ENCODE data around the gene RBL2.
"Not testable (repeated sequence)": the region's sequence is repeated elsewhere in the genome, so short reads cannot be mapped to it uniquely, and the experiment has no call there.

The RBL2 gene

GRCh38 chr16:53434377-53435065 is at the start of gene RBL2:
RBL2 (plus strand) TSS chr16:53434471; CDS start chr16:53434557, 86 bp downstream.
- DNase-seq (ENCODE audit: low spot score): peak; percentile 75
- Histone ChIP-seq H3K27ac (ENCODE audit: poor library complexity, severe bottlenecking) (peak within 1 kb of the TSS; percentile 54), H3K9me3 (ENCODE audit: severe bottlenecking) (no peaks in the 10 kb centered on the region), H3K27me3 (ENCODE audit: insufficient read depth, poor library complexity, severe bottlenecking) (no peaks in the 10 kb centered on the region), H3K4me3 (ENCODE audit: severe bottlenecking) (peak within 1 kb of the TSS; percentile 97), H3K36me3 (ENCODE audit: low read depth) (peaks cover 7% of the 10 kb centered on the region), H3K4me1 (ENCODE audit: insufficient read depth, poor library complexity, severe bottlenecking) (no peaks in the 10 kb centered on the region)
- no peak for TF ChIP-seq CTCF (IDR thresholded peaks at IDR 0.05; ENCODE audit: poor library complexity, severe bottlenecking)
- ATAC-seq (ENCODE audit: low read depth): peak; percentile 79

- not testable (repeated sequence) for H3K9me3 ChIP-seq (ENCODE audit: severe bottlenecking); H3K4me3 ChIP-seq (ENCODE audit: severe bottlenecking); H3K27ac ChIP-seq (ENCODE audit: poor library complexity, severe bottlenecking); DNase-seq (ENCODE audit: low spot score); H3K4me1 ChIP-seq (ENCODE audit: insufficient read depth, poor library complexity, severe bottlenecking); H3K36me3 ChIP-seq (ENCODE audit: low read depth); H3K27me3 ChIP-seq (ENCODE audit: insufficient read depth, poor library complexity, severe bottlenecking); ATAC-seq (ENCODE audit: low read depth)
These were observed 49.7 kb upstream of the RBL2 start for GRCh38 chr16:53384610-53385009.

- no peaks in the 10 kb centered on the region for H3K4me1 ChIP-seq (ENCODE audit: insufficient read depth, poor library complexity, severe bottlenecking)
- TF ChIP-seq CTCF (IDR thresholded peaks at IDR 0.05; ENCODE audit: poor library complexity, severe bottlenecking): peak; percentile 44
- H3K27ac ChIP-seq (ENCODE audit: poor library complexity, severe bottlenecking): no peak overlapping the region
- no peak for ATAC-seq (ENCODE audit: low read depth)
- DNase-seq (ENCODE audit: low spot score): no peak
- no peak overlapping the region for H3K4me3 ChIP-seq (ENCODE audit: severe bottlenecking)
- H3K9me3 ChIP-seq (ENCODE audit: severe bottlenecking): no peaks in the 10 kb centered on the region
- no peaks in the 10 kb centered on the region for H3K36me3 ChIP-seq (ENCODE audit: low read depth)
- no peaks in the 10 kb centered on the region for H3K27me3 ChIP-seq (ENCODE audit: insufficient read depth, poor library complexity, severe bottlenecking)
These were observed 29.3 kb upstream of the RBL2 start for GRCh38 chr16:53404959-53405358.

- Histone ChIP-seq H3K9me3 (ENCODE audit: severe bottlenecking) (no peaks in the 10 kb centered on the region), H3K27ac (ENCODE audit: poor library complexity, severe bottlenecking) (no peak overlapping the region), H3K4me1 (ENCODE audit: insufficient read depth, poor library complexity, severe bottlenecking) (no peaks in the 10 kb centered on the region), H3K36me3 (ENCODE audit: low read depth) (no peaks in the 10 kb centered on the region), H3K27me3 (ENCODE audit: insufficient read depth, poor library complexity, severe bottlenecking) (no peaks in the 10 kb centered on the region), H3K4me3 (ENCODE audit: severe bottlenecking) (no peak overlapping the region)
- ATAC-seq (ENCODE audit: low read depth): no peak
- no peak for TF ChIP-seq CTCF (IDR thresholded peaks at IDR 0.05; ENCODE audit: poor library complexity, severe bottlenecking)
- DNase-seq (ENCODE audit: low spot score): no peak
These were observed 21.7 kb upstream of the RBL2 start for GRCh38 chr16:53412549-53412948.

- Histone ChIP-seq H3K27me3 (ENCODE audit: insufficient read depth, poor library complexity, severe bottlenecking) (no peaks in the 10 kb centered on the region), H3K9me3 (ENCODE audit: severe bottlenecking) (no peaks in the 10 kb centered on the region), H3K27ac (ENCODE audit: poor library complexity, severe bottlenecking) (no peak overlapping the region), H3K4me3 (ENCODE audit: severe bottlenecking) (no peak overlapping the region), H3K36me3 (ENCODE audit: low read depth) (no peaks in the 10 kb centered on the region), H3K4me1 (ENCODE audit: insufficient read depth, poor library complexity, severe bottlenecking) (peaks cover 1% of the 10 kb centered on the region)
- TF ChIP-seq CTCF (IDR thresholded peaks at IDR 0.05; ENCODE audit: poor library complexity, severe bottlenecking): no peak
- no peak for DNase-seq (ENCODE audit: low spot score)
- ATAC-seq (ENCODE audit: low read depth): no peak
These were observed 20.4 kb upstream of the RBL2 start for GRCh38 chr16:53413864-53414263.
